NCI-H1417 treated with DMSO at 0.1 percent for 48 hours (cell line): Measurements from ENCODE around the gene CFAP206.
"Not testable (repeated sequence)": the region's sequence is repeated elsewhere in the genome, so short reads cannot be mapped to it uniquely, and the experiment has no call there.

Experiments used
- DNase-seq: peaks from one replicate; lab custom pipeline; 2025; lab: John Stamatoyannopoulos, UW

The CFAP206 gene

DNA sequence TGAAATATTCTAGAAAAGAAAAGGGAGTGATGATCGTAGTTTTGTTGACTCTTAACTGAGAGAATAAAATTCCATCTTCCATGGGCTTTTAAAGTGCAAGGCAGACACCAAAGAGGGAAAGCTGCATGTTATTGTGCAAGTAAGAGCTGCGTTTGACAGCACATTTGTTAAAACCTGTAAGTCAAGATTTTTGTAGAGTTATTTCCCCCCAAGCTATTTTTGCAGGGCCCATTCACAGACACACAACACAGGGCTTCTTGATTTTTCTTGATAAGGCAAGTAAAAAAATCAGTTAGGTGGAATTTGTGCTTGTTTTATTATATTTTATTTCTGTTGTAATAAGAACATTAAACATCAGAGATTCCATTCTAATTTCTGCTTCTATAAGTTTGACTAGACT, 13.8 kb downstream of the CFAP206 start:
- no peak for DNase-seq

DNA sequence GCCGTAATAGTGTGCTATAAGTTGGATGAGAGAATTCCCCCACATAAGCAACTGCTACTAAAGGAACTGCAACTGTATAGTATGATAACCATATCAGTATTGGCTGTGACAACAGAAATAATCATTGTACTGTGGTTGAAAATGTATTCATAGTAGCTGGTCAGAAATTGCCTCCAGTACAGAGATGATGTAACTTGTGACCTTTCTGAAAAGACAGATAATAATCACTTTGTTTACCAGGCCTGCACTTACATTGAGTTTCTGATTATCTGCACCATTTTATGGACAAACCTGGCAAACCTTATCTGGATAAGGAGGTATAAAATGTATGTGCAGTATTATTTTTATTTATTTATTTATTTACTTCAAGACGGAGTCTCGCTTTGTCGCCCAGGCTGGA, 19.0 kb downstream of the CFAP206 start:
- DNase-seq, result no peak

DNA sequence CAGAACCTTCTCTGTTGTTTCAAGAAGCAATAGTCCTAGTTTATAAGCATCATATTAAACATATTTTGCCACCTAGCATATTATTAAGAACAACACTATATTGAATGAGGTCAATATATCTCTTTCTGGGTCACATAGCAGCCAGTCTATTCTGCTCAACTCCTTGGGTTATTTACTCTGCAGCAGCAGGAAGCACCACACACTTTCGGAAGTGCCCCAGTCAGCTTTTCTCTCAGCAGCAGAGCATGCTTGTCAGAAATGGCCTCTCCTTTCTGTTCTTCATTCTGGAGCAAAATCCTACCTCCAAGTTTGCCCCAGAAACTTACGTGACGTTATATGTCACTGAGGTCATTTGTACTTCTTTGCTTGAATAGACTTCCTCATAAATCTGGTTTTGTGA, 22.7 kb downstream of the CFAP206 start:
- no peak for DNase-seq

DNA sequence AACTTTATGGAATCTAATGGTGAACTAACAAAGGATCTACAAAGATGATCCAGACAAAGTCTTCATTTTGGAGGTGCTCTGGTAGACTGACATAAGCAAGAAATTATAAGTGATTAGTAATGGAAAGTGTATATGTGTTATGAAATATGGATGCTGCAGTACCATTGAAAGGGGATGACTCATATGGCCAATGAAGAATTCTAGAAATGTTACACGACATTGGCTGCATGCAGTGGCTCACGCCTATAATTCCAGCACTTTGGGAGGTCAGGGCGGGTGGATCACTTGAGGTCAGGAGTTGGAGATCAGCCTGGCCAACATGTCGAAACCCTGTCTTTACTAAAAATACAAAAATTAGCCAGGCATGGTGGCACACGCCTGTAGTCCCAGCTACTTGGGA, 23.5 kb downstream of the CFAP206 start:
- no peak for DNase-seq

DNA sequence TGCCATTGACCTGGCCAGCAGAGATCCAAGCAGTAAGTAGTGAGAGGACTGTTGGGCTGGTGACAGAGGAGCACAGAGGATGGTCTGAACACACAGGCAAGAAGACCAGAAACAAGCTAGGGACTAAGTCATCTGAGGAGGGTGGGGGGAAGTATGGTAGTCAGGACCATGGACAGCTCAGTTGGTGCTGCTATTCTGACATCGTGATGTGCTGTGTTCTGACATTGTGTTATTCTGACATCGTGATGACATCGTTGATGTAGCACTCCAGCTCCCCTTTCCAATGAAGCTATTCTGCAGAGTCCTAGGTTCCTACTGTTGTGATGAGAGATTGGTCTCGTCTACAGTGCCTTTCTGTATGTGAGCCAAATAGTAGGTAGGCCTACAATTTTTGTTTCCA, 28.7 kb downstream of the CFAP206 start:
- no peak for DNase-seq

DNA sequence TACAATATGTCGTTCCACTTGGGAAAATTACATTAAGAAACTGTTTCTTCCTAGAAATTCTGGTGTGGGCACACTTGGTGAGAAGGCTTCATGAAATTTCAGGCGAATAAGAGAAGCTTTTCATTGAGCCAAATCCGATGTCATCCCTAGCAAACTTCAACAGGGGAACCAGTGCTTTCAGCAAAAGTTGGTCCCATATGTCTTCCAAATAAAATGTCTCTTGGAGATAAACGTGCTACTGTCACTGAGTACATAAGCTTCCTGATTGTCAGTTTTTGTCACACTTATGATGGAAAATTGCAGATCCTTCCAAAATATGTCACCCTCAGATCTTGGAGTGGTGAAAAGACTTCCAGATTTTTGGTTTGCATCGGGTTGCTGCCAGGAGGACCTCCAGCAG, 33.9 kb downstream of the CFAP206 start:
- DNase-seq, result no peak

DNA sequence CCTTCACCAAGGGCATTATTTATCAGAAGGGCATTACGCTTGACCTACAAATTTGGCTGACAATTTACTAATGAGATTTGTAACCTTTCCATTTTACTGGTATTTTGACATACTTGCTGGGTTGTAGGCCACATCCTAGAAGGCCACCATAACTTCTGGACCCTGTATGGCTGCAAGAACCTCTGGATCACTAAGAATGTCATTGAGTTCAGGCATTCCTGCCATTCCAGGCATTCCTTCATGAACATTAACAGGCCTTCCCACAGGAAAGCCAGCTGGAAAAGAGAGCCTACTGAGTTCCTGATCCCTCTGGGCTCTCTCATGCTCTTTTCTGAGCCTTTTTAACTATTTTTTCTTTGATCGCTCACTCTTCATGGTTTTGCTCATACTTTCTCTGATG, 36.6 kb downstream of the CFAP206 start:
- DNase-seq, result no peak

DNA sequence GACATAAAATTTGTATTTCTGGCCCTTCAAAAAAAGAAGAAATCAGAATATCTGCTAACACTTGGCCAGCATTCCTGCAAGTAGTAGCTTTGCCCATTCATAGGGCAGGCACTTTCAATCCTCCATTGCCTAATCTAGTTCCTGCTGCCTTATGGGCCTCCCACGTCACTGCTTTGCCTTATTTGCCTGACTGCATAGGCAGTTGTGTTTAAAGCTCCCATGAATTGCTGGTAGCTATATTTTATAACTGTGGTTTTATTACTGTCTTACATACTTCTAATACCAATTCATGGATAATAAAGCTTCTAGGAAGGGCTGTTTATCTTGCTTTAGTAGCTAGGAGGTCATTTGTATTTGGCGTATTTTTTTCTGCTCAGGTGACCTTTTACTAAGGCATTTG, 57.3 kb downstream of the CFAP206 start:
- DNase-seq, result no peak

DNA sequence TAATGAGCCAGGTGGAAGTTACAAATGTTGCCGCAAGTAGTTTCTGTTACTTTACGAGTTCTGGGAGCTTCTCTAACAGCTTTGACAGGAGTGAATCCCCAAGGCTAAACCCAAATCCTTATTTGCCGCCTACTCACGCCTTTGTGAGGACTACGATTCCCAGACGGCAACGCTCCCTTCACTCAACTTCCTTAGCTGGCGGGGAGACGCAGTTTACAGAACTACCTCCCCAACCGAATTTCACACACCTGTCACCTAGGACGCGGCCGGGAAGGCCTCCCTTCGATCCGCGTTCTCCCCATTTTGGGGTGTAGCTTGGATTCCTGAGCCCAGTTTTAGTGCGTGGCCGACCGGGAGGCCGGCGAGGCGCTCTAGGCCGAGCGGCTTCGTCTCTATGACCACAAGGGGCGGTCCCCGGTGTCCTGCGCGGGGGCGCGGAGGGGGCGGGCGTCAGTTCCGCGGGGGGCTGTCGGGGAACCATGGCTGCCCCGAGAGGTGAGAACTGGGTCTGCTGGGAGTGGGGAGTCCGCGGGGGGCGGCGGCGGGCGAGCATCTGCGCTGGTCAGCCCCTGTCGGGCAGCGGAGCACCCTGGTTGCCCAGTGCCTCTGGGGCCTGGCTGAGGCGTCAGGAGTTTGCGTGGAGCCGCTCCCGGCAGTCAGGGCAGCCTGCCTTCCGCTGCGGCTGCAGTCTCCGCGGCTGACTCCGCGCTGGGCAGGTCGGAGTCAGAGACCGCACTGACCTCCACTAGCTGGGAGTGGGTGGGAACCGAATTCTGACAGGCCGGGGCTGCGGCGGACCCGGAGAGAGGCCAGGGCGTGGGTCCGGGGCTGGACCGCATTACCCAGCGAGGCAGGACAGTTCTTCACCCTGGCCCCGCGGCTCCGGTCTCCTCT, 65.0 kb downstream of the CFAP206 start, which contains the start of gene SLC35A1:
TSS of gene SLC35A1 (plus strand) at position 450 of the 894 bp plus-strand sequence. CDS start at position 480, 30 bp downstream.
- peak; percentile 74 for DNase-seq

DNA sequence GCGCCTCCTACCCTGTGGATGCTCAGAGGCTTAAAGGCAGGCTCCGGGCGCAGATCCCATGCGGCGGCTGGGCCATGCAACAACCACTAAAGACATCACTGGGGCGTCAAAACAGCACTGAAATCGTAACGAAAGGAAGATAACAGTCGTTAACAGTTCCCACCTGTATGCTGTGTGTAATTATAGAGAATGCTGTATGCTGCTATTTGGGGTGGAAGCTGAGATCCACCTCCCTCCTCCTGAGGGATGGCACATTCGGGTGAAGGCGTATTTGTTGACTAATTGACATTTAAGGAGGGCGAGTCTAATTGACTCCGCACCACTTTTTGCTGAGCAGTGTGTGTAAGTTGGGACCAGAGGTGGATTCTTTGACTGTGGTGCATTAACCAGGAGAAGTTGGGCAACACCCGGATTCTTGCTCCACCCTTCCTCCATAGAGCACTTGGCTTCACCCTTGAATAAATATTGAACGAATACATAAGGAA, 65.7 kb downstream of the CFAP206 start:
- peak; percentile 38 for DNase-seq

DNA sequence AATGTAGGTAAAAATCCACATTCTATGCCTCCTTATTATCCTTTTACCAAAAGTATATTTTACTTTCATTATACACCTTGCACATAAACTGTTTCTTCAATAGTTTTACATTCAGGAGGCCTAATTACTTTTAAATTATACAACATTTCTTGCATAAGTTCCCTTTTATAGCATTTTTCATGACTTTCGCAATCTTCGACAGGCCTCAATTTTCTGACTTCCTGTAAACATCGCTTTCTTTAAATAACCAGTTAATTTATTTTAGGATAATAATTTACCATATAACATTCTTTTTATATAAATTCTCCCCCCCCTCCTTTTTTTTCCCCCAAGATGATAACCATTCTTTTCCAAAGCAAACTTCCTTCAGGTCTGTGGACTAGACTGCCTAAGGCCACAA, 74.2 kb downstream of the CFAP206 start:
- DNase-seq, result no peak

DNA sequence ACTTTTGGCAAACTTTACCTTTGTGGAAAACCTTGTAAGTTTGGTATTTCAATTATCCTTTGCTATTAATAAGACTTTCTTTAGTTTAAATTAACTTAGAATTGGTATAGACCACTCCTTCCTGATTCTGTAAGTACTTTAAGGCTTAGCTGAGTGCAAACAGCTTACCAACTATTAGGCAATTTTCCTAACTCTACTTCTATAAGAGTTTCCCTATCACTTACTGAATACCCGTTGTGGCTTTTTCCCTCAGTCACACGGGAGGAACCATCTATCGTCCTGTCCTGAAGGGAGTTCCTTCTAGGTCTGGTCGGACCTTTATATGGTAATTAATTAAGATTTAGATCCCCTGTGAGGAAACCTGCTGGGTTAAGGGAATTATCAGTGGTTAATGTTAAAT, 74.6 kb downstream of the CFAP206 start:
- no peak for DNase-seq

DNA sequence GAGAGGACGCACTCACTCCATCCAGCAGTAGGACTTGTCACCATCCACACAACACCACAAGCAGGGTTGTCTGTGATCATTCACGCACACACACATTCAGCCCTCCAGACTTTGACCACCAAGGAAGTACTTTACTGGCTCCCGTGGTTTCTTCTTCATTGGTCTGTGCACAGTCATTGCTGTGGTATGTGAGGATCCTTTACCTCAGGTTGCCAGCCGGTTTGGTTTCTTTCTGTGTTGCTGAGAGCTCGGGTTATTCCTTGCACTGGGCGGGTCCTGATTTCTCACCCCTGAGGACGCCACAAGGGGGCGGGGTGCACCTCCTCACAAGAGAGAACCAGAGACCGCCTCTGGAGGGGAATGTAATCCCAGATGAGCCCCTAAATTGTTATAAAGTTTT, 76.2 kb downstream of the CFAP206 start:
- DNase-seq, result no peak

DNA sequence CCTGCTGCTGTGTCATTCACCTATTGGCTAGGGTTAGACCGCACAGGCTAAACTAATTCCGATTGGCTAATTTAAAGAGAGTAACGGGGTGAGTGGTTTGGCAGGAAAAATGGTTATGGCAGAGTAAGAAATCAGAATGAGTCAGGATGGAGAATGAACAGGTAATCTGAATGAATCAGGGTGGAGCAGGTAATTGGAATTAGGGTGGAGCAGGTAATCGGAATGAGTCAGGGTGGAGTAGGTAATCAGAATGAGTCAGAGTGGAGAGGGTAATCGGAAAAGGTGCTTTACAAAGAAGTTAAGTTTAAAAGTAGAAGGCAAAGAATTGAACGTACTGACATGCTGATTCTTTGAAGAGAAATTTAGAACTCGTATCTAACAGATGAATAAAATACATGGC, 76.7 kb downstream of the CFAP206 start:
- DNase-seq, result no peak

DNA sequence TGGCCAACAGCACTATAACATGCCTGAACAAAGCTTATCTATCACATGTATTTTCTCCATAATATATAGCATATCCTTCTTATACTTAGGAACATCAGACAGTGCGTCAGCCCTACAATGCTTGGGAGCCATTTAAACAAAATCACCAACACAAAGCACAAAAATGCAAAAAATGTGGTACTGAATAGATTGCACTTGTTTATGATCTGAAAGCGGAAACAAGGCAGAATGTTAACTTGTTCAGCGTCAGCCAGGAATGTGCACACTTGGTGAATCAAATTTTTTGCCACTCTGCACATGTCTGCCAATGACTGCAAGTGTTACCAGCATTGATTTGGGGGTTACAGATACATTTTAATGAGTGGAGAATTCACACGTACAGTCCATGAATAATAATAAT, 79.8 kb downstream of the CFAP206 start:
- no peak for DNase-seq

DNA sequence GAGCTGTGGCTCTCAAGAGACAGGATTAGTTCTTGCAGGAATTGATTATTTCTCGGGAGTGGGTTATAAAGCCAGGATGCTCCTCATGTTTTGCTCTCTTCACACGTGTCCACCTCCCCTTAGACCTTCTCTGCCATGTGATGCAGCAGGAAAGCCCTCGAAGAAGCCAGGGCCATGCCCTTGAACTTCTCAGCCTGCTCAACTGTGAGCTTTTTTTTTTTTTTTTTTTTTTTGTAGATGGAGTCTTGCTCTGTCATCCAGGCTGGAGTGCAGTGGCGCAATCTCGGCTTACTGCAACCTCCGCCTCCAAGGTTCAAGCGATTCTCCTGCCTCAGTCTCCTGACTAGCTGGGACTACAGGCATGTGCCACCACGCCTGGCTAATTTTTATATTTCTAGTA, 81.6 kb downstream of the CFAP206 start:
- not testable (repeated sequence) for DNase-seq

DNA sequence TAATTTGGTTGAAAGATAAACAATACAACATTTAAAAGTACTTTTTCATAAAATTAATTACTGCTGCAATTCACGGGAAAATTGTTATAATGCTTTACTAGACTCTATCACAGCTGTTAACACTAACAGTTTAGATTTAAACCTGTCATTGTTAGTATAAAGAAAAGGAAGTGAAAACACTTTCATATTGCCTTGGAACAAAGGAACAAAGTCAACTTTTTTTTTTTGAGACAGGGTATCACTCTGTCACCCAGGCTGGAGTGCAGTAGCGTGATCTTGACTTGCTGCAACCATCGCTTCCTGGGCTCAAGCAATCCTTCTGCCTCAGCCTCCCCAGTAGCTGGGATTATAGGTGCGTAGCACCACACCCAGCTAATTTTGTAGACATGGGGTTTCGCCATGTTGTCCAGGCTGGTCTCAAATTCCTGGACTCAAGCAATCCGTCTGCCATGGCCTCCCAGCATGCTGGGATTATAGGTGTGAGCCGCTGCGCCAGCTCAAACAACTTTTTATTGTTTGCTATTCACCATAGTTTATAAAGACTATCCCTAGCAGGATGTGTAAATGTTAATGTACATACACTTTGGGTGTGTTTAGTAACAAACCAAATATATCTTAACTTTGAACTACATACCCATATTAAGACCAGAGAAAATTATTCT, 87.1 kb downstream of the CFAP206 start:
- no peak for DNase-seq

DNA sequence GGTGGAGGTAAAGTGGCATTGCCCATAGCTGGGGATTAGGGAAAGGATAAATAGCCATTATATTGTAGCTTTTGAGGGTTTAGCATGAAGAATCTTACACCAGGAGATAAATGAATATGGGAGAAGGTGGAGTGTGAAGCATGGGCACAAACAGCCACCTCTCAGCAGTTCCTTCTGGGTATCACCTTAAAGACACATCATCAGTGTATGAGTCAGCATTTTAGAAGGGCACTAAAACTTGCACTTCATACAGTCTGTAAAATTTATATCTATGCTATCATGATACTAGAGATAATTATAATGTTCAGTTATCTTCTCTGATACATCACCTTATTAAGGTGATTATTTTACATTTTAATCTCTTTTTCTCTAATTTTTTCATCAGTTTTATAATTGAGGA, 90.3 kb downstream of the CFAP206 start:
- no peak for DNase-seq

DNA sequence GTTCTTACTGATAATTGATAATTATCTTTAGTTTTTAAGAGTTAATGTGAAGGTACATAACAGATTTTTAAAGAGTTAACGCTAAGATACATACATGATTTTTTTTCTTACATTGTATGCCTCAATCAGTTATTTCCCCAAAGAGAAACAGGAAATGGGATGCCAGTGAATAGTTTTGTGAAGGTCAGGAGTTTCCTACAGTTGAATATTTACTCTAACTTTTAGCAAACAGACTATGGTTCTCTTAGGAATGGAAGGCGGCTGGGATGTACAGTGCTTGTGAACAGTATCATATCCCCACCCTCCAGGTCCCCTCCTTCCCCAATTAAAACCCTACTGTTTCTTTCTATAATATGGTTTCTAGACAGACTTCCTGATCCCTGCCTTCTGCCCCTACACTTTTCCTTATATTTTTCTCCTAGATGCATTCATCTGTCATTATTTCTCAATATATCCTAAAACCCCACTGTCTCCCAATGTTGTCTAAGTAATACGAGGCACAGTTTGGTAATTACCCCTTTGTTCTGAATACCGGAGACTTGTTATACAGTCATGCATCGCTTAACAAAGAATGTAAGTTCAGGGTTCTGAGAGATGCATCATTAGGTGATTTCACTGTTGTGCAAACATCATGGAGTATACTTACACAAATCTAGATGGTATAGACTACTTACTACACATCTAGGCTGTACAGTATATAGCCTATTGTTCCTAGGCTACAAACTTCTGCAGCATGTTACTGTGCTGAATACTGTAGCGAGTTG, 94.2 kb downstream of the CFAP206 start:
- DNase-seq, result no peak

DNA sequence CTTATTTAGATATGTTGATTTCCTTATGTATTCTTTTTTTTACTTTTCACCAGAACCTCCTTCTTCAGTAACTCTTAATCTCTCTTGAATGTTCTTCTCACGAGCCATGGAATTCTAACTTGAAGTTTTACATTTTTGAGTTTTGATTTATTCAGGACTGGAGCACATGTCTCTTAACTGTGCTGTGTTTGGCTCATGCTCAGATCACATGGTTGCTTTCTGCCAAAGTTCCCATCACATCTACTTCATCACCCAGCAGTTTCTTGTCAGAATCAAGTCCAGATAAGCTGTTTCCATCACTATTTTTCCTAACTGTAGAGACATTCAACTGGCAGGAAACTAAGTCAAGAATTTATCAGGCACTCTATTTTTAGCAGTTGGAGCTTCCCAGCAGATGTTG, 96.7 kb downstream of the CFAP206 start:
- DNase-seq, result no peak
